ENCODE measurements around the gene AP1G1. TPM values are rescaled to one million over a fixed set of nuclear protein-coding genes. Genes with fewer than 3 reads are reported as not detected.

The AP1G1 gene
- total and polyA plus RNA-seq, 2 of the 4 experiments (the other 2 are of a cell fraction), result 48.3 to 86.7 TPM

DNA sequence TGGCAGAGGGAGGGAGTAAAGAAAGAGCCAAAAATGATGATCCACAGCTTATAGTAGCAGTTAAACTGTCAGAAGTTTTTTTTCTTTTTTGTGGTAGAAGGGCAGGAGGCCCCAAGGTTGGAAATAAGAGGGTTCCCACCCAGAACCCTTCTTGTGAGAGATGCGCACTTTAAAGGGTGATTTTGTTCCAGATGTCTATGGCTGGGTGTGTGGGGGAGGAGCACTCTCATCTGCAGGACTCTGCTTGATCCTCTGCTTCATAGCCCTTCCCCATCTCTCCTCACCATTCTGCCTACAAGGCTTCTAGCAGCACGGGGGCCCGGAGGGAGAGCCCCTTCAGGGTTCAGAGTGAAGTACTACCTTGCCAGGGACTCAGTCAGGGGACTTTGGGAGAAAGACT is 43.5 kb upstream of the AP1G1 start:
- H4K8ac ChIP-seq (ENCODE audit: low read depth in 2 of 2, low read length in 2 of 2), result no peak overlapping the region
- TF ChIP-seq MAZ (IDR thresholded peaks at IDR 0.05; ENCODE audit: borderline replicate concordance, low read depth, low read length) (no peak), CEBPB (IDR thresholded peaks at IDR 0.05; ENCODE audit: low read depth, low read length) (no peak), RAD21 (IDR thresholded peaks at IDR 0.05; ENCODE audit: low read length) (no peak), MXI1 (IDR thresholded peaks at IDR 0.05; ENCODE audit: borderline replicate concordance, low read depth, low read length) (no peak), FOS (IDR thresholded peaks at IDR 0.05; ENCODE audit: low read depth, low read length) (no peak), NFE2L2 (IDR thresholded peaks at IDR 0.05; ENCODE audit: low read depth, low read length) (no peak), SMC3 (IDR thresholded peaks at IDR 0.05; ENCODE audit: low read depth, low read length) (no peak), RFX5 (IDR thresholded peaks at IDR 0.05; ENCODE audit: low read depth, low read length) (no peak), BHLHE40 (IDR thresholded peaks at IDR 0.05; ENCODE audit: low read depth, low read length) (no peak), RCOR1 (IDR thresholded peaks at IDR 0.05; ENCODE audit: insufficient replicate concordance, low read length) (no peak), CHD1 (IDR thresholded peaks at IDR 0.05; ENCODE audit: low read depth, low read length) (no peak), ELK1 (IDR thresholded peaks at IDR 0.05; ENCODE audit: borderline replicate concordance, low read depth, low read length) (no peak)
- TF ChIP-seq, protein P1, sequence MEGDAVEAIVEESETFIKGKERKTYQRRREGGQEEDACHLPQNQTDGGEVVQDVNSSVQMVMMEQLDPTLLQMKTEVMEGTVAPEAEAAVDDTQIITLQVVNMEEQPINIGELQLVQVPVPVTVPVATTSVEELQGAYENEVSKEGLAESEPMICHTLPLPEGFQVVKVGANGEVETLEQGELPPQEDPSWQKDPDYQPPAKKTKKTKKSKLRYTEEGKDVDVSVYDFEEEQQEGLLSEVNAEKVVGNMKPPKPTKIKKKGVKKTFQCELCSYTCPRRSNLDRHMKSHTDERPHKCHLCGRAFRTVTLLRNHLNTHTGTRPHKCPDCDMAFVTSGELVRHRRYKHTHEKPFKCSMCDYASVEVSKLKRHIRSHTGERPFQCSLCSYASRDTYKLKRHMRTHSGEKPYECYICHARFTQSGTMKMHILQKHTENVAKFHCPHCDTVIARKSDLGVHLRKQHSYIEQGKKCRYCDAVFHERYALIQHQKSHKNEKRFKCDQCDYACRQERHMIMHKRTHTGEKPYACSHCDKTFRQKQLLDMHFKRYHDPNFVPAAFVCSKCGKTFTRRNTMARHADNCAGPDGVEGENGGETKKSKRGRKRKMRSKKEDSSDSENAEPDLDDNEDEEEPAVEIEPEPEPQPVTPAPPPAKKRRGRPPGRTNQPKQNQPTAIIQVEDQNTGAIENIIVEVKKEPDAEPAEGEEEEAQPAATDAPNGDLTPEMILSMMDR (conservative IDR thresholded peaks at IDR 0.05; ENCODE audit: low read depth, low read length), result no peak
- TF ChIP-seq, protein P2, sequence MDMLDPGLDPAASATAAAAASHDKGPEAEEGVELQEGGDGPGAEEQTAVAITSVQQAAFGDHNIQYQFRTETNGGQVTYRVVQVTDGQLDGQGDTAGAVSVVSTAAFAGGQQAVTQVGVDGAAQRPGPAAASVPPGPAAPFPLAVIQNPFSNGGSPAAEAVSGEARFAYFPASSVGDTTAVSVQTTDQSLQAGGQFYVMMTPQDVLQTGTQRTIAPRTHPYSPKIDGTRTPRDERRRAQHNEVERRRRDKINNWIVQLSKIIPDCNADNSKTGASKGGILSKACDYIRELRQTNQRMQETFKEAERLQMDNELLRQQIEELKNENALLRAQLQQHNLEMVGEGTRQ (IDR thresholded peaks at IDR 0.05; ENCODE audit: low read depth, low read length), result no peak
- no peak overlapping the region for H3K27ac ChIP-seq (ENCODE audit: insufficient read depth, low read length)
- 80% methylated on average over 1 of the region's 3 CpGs; no CpG with 5 or more reads in 1 of the 2 experiments for WGBS, 2 experiments (ENCODE audit: extremely low coverage in 2 of 2, insufficient read length in 1 of 2)
- H3K4me2 ChIP-seq (ENCODE audit: low read depth, low read length), result no peak overlapping the region
- ChIA-PET CTCF (no interaction called here), POLR2A (ENCODE audit: unreplicated experiment) (no interaction called here)
- H3K36me3 ChIP-seq (ENCODE audit: control insufficient read depth, insufficient read depth, low read length), result peaks cover 54% of the 10 kb centered on the region
- no peak overlapping the region for H4K91ac ChIP-seq (ENCODE audit: insufficient read depth, low read depth, low read length)
- no peaks in the 10 kb centered on the region for H3K9me3 ChIP-seq (ENCODE audit: control insufficient read depth, insufficient read depth, low read length)
- H3K4me1 ChIP-seq (ENCODE audit: control insufficient read depth, insufficient read depth, low read length), result no peaks in the 10 kb centered on the region
- H2BK120ac ChIP-seq (ENCODE audit: low read depth, low read length), result no peak overlapping the region
- H3K56ac ChIP-seq (ENCODE audit: extremely low read depth, insufficient read depth, low read length), result no peak overlapping the region
- no peak overlapping the region for H3K4ac ChIP-seq (ENCODE audit: low read depth, low read length)
- intact Hi-C loops (cut with micrococcal nuclease), result no loop called here
- peaks cover 24% of the 10 kb centered on the region for H4K20me1 ChIP-seq (ENCODE audit: insufficient read depth, low read length)
- no peak overlapping the region for H2BK15ac ChIP-seq (ENCODE audit: low read depth, low read length)
- H3K4me3 ChIP-seq (ENCODE audit: insufficient read depth, low read depth, low read length), result no peak overlapping the region
- no peak overlapping the region for H3K18ac ChIP-seq (ENCODE audit: low read depth, low read length)
- BruUV-seq (replicated peaks), result no TSS peak
- DNase-seq, result no peak
- H3K27me3 ChIP-seq (ENCODE audit: control insufficient read depth, insufficient read depth, low read length), result no peaks in the 10 kb centered on the region
- no peak overlapping the region for H2AK5ac ChIP-seq (ENCODE audit: low read depth, low read length)
- no peak overlapping the region for H2AFZ ChIP-seq (replicated peaks; ENCODE audit: low read length, poor library complexity)
- no peak overlapping the region for H3K23ac ChIP-seq (ENCODE audit: low read depth, low read length)
- peaks cover 21% of the 10 kb centered on the region for H3K9me1 ChIP-seq (ENCODE audit: insufficient read depth, low read length)
- no peak for ATAC-seq (ENCODE audit: low read depth)
- in situ Hi-C loops (cut with MboI; ENCODE audit: low sequenced_read_pairs), result no loop called here
- no peak overlapping the region for H3K14ac ChIP-seq (replicated peaks; ENCODE audit: low read depth, low read length)
- dilution Hi-C loops (cut with HindIII; ENCODE audit: low sequenced_read_pairs, unreplicated experiment), result no loop called here
- H3K9ac ChIP-seq (ENCODE audit: low read depth, low read length), result no peak overlapping the region
- H3K79me1 ChIP-seq (ENCODE audit: low read depth in 1 of 2, low read length in 2 of 2), result peaks cover 36 to 76% of the 10 kb centered on the region in 2 experiments
- no peak overlapping the region for H2AK9ac ChIP-seq (replicated peaks; ENCODE audit: low read depth, low read length, poor library complexity)
- H2BK20ac ChIP-seq (ENCODE audit: low read depth, low read length), result no peak overlapping the region
- no peak overlapping the region for H4K5ac ChIP-seq (ENCODE audit: low read depth, low read length)
- H2BK5ac ChIP-seq (ENCODE audit: low read depth, low read length, poor library complexity, severe bottlenecking), result no peak overlapping the region

Data from IMR-90 (cell line).